HG02623 (cell line): ENCODE results near the gene LTBP3.

ENCODE experiments used
- ATAC-seq: cut with Tn5 transposase; IDR thresholded peaks from one replicate; pipeline ENCODE4 v1.9.1; 2021; ENCODE audit warnings: moderate library complexity; ENCODE audit not compliant: unreplicated experiment

The LTBP3 gene

GRCh38 chr11:65558002-65558929 is at the start of gene LTBP3:
TSS of gene LTBP3 (minus strand) at chr11:65558359. CDS start at chr11:65557959, 400 bp downstream.
- ATAC-seq, result no peak

- ATAC-seq, result no peak
Observed at GRCh38 chr11:65606876-65607613, 48.9 kb upstream of the LTBP3 start.

GRCh38 chr11:65604258-65604657 is 46.1 kb upstream of the LTBP3 start:
- ATAC-seq, result no peak

GRCh38 chr11:65599955-65600246 is 41.7 kb upstream of the LTBP3 start:
- ATAC-seq, result no peak

GRCh38 chr11:65599216-65599954 is 41.2 kb upstream of the LTBP3 start:
- no peak for ATAC-seq

- no peak for ATAC-seq
Observed at GRCh38 chr11:65598258-65598699, 40.1 kb upstream of the LTBP3 start.

- no peak for ATAC-seq
Observed at GRCh38 chr11:65596520-65596919, 38.4 kb upstream of the LTBP3 start.

- no peak for ATAC-seq
Observed at GRCh38 chr11:65595543-65596281, 37.6 kb upstream of the LTBP3 start, which contains the start of gene KCNK7. TSS of gene KCNK7 (minus strand) at chr11:65595800. CDS start at chr11:65595772, 28 bp downstream.

GRCh38 chr11:65595131-65595530 is 37.0 kb upstream of the LTBP3 start:
- no peak for ATAC-seq

- no peak for ATAC-seq
Observed at GRCh38 chr11:65593518-65594414, 35.6 kb upstream of the LTBP3 start.

GRCh38 chr11:65592858-65593517 is 34.8 kb upstream of the LTBP3 start:
- ATAC-seq, result no peak

GRCh38 chr11:65591939-65592857 is 34.0 kb upstream of the LTBP3 start:
- ATAC-seq, result no peak

GRCh38 chr11:65590240-65590738 is 32.1 kb upstream of the LTBP3 start:
- no peak for ATAC-seq

- ATAC-seq, result no peak
Observed at GRCh38 chr11:65589444-65590239, 31.5 kb upstream of the LTBP3 start.

- peak; percentile 70 for ATAC-seq
Observed at GRCh38 chr11:65588199-65589054, 30.3 kb upstream of the LTBP3 start.

- no peak for ATAC-seq
Observed at GRCh38 chr11:65586676-65587075, 28.5 kb upstream of the LTBP3 start.
